HepG2 (cell line): ENCODE data around the gene CENPP. TPM values are rescaled to one million over a fixed set of nuclear protein-coding genes. Genes with fewer than 3 reads are reported as not detected.

Source experiments
- ATAC-seq: fragments of 200-7000 bp; cut with Tn5 transposase; 3 replicates; pipeline ENCODE4 v1.9.1; 2020; ENCODE audit warnings: mild to moderate bottlenecking, moderate library complexity
- BruUV-seq: library from RNA; stranded (reverse); fragments of 400-500 nt; replicated peaks from 2 replicates; lab custom pipeline; 2021; lab: Mats Ljungman, UMichigan
- CTCF ChIA-PET: fragments of 300-600 bp; formaldehyde crosslinking; extraction: SDS; loops from one replicate; lab custom pipeline; 2021; ENCODE audit warnings: low total read pairs, inconsistent platforms, low intra/inter-chr PET ratio; lab: Yijun Ruan, JAX
- POLR2A ChIA-PET: fragments of 350-600 bp; sonication (Branson Sonifier 250); formaldehyde crosslinking; loops from one replicate; lab custom pipeline; 2020; ENCODE audit warnings: antibody characterized with exemption, inconsistent platforms; lab: Yijun Ruan, JAX
- DNase-seq: peaks from one replicate; pipeline ENCODE4 v3.0.0-alpha.2; 2015; ENCODE audit warnings: low spot score
- FAIRE-seq: peaks from 3 replicates; lab custom pipeline; 2011; peaks lifted over from hg19 to GRCh38; lab: Jason Lieb, UNC
- H2AFZ ChIP-seq: one replicate; pipeline ENCODE4 v1.6.1; 2011; ENCODE audit warnings: low read length, inconsistent platforms
- H3K27ac ChIP-seq: fragments of 300-600 bp; 3 replicates; pipeline ENCODE4 v1.8.0; 2011; ENCODE audit warnings: mixed run types, mild to moderate bottlenecking, mixed read lengths, low read length, inconsistent platforms; ENCODE audit not compliant: insufficient read depth; ENCODE audit errors: extremely low read length
- H3K27me3 ChIP-seq, 2 experiments: fragments of 200-600 bp in 1 of 2; 2 replicates in 1 of 2; 3 replicates in 1 of 2; pipeline versions ENCODE4 v1.6.0 to v1.8.0; 2011; ENCODE audit warnings: low read length in 2 of 2, mild to moderate bottlenecking in 2 of 2, moderate library complexity in 2 of 2, inconsistent platforms in 1 of 2; ENCODE audit not compliant: insufficient read depth in 2 of 2, control insufficient read depth in 1 of 2
- H3K36me3 ChIP-seq, 2 experiments: fragments of 200-600 bp in 1 of 2; replicated peaks in 1 of 2; 2 replicates in 1 of 2; 3 replicates in 1 of 2; pipeline versions ENCODE4 v1.5.1 to v1.8.0; 2011; ENCODE audit warnings: low read length in 2 of 2, inconsistent platforms in 1 of 2; ENCODE audit not compliant: insufficient read depth in 2 of 2, control insufficient read depth in 1 of 2
- H3K4me1 ChIP-seq: 2 replicates; pipeline ENCODE4 v1.5.1; 2012; ENCODE audit warnings: low read length, inconsistent platforms; ENCODE audit not compliant: insufficient read depth
- H3K4me2 ChIP-seq: 2 replicates; pipeline ENCODE4 v1.6.0; 2011; ENCODE audit warnings: low read depth, low read length, inconsistent platforms
- H3K4me3 ChIP-seq, 3 experiments: fragments of 200-600 bp in 1 of 3; sonication (generic), shearing (Covaris generic) in 1 of 3; replicated peaks in 1 of 3; 2 replicates each; pipeline ENCODE4 v1.5.1; 2011 to 2016; ENCODE audit warnings: low read length in 3 of 3, inconsistent platforms in 2 of 3, low read depth in 2 of 3, mild to moderate bottlenecking in 2 of 3, control low read depth in 1 of 3, mixed read lengths in 1 of 3; ENCODE audit not compliant: insufficient read depth in 1 of 3
- H3K79me2 ChIP-seq: one replicate; pipeline ENCODE4 v1.6.1; 2011; ENCODE audit warnings: low read length, inconsistent platforms; ENCODE audit not compliant: insufficient read depth
- H3K9ac ChIP-seq: 2 replicates; pipeline ENCODE4 v1.6.0; 2011; ENCODE audit warnings: mild to moderate bottlenecking, low read depth, low read length, inconsistent platforms; ENCODE audit not compliant: insufficient read depth
- H3K9me3 ChIP-seq: 2 replicates; pipeline ENCODE4 v1.5.1; 2012; ENCODE audit warnings: mild to moderate bottlenecking, low read length
- H4K20me1 ChIP-seq: 2 replicates; pipeline ENCODE4 v1.6.0; 2011; ENCODE audit warnings: inconsistent platforms, mild to moderate bottlenecking, low read length, moderate library complexity; ENCODE audit not compliant: insufficient read depth
- HIVEP1 ChIP-seq: sonication (generic); formaldehyde crosslinking; IDR thresholded peaks from 2 replicates; pipeline ENCODE4 v1.4.0; 2020; ENCODE audit warnings: mild to moderate bottlenecking, missing genetic modification reagents
- MIXL1 ChIP-seq: IDR thresholded peaks from 2 replicates; pipeline ENCODE4 v1.6.1; 2016
- RBFOX2 ChIP-seq: fragments of 200-400 bp; formaldehyde crosslinking; IDR thresholded peaks from 2 replicates; pipeline ENCODE4 v1.6.1; 2017; ENCODE audit warnings: low read depth, mild to moderate bottlenecking, low read length
- ZFP82 ChIP-seq: sonication (generic); formaldehyde crosslinking; IDR thresholded peaks from 2 replicates; pipeline ENCODE4 v1.5.1; 2020; ENCODE audit warnings: mild to moderate bottlenecking, missing genetic modification reagents, borderline replicate concordance
- WGBS: methylation state at CpG from one replicate; pipeline ENCODE4 v1.1.6; 2017; ENCODE audit warnings: low lambda C conversion rate; 5-methylcytosine and 5-hydroxymethylcytosine counted together
- in situ Hi-C: cut with HindIII; loops from 2 replicates; pipeline ENCODE4 v1.10.0; 2017; ENCODE audit warnings: low pct_unique_long_range_greater_than_20kb; ENCODE audit not compliant: extremely low pct_ligation_motif_present
- intact Hi-C: fragments of 100-400 bp; cut with micrococcal nuclease; formaldehyde crosslinking; loops from one replicate; pipeline ENCODE4 v1.10.0; 2022; ENCODE audit not compliant: unreplicated experiment
- polyA plus RNA-seq, 8 experiments: library from polyadenylated mRNA; depleted of rRNA in 3 of 8; stranded (reverse) in 7 of 8; unstranded in 1 of 8; fragments of >200 nt; fragmentation: Illumina TruSeq in 4 of 8; extraction: Trizol in 4 of 8; gene quantifications; 2 replicates each; pipeline versions ENCODE4 v1.2.1 to v1.2.3, GENCODE V29; 2011 to 2016; ENCODE audit warnings: low read depth in 4 of 8, missing spikeins in 1 of 8, mixed read lengths in 1 of 8; ENCODE audit not compliant: insufficient read depth in 1 of 8
- total RNA-seq, 5 experiments: library from RNA; depleted of rRNA; stranded (reverse); fragments of >200 nt; fragmentation: Illumina TruSeq; extraction: Trizol; gene quantifications; 2 replicates each; pipeline ENCODE4 v1.2.3, GENCODE V29; 2016; ENCODE audit warnings: low read depth in 1 of 5
- TF ChIP-seq, protein P1 (sequence below): fragments of 450-650 bp; IDR thresholded peaks from 2 replicates; pipeline ENCODE4 v1.6.1; 2017; ENCODE audit warnings: mild to moderate bottlenecking
- TF ChIP-seq, protein P2 (sequence below): sonication (generic); formaldehyde crosslinking; IDR thresholded peaks from 2 replicates; pipeline ENCODE4 v1.5.0; 2020; ENCODE audit warnings: mild to moderate bottlenecking, missing genetic modification reagents
- TF ChIP-seq, protein P3 (sequence below): IDR thresholded peaks from 2 replicates; pipeline ENCODE4 v1.6.1; 2016; ENCODE audit warnings: low read depth
- TF ChIP-seq, protein P4 (sequence below): sonication (generic); formaldehyde crosslinking; IDR thresholded peaks from 2 replicates; pipeline ENCODE4 v1.4.0; 2020; ENCODE audit warnings: mild to moderate bottlenecking, low read depth, missing genetic modification reagents

The CENPP gene
- total and polyA plus RNA-seq, 2 of the 13 experiments (the other 11 are each of a cell fraction or from before 2014, with no cell fraction given), result 2.0 to 11.4 TPM

DNA sequence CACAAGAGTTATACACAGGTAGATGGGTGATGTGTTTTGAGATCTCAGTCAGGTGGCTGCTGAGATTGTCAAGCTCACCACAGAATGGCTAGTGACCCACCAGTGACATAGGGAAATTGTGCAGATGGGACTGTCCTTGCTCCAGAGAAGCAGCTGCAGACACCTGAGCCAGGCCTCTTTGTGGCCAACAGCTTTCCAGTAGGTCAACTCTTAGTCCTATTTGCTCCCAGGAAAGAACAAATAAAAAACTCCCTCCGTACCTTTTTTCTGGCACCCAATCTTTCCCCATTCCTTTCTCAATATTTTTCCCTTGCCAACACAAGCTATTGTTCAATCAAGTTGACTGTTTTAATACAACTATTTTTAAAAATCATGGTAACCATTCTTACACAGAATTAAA lies 46.5 kb upstream of the CENPP start:
- Histone ChIP-seq H3K4me1 (no peaks in the 10 kb centered on the region), H2AFZ (no peak overlapping the region), H3K9ac (no peak overlapping the region), H3K4me3 (no peak overlapping the region), H3K9me3 (no peaks in the 10 kb centered on the region), H3K4me2 (no peak overlapping the region), H3K79me2 (peaks cover 8% of the 10 kb centered on the region), H4K20me1 (peaks cover 13% of the 10 kb centered on the region), H3K36me3 (peaks cover 28 to 92% of the 10 kb centered on the region in 2 experiments), H3K27ac (no peak overlapping the region), H3K27me3 (no peaks in the 10 kb centered on the region)
- ChIA-PET POLR2A (interaction anchor here (1.1 kb wide), 1 partner anchor 9 kb away, joined by 3 read pairs; no protein-coding TSS in a partner anchor), CTCF (no interaction called here)
- no peak for DNase-seq
- TF ChIP-seq ZFP82 (CRISPR knock-in tag) (no peak), HIVEP1 (CRISPR knock-in tag) (no peak), MIXL1 (CRISPR knock-in tag) (no peak), RBFOX2 (0 out of 2 replicates have a peak, but pooled peaks have one; percentile 34)
- TF ChIP-seq, protein P1, sequence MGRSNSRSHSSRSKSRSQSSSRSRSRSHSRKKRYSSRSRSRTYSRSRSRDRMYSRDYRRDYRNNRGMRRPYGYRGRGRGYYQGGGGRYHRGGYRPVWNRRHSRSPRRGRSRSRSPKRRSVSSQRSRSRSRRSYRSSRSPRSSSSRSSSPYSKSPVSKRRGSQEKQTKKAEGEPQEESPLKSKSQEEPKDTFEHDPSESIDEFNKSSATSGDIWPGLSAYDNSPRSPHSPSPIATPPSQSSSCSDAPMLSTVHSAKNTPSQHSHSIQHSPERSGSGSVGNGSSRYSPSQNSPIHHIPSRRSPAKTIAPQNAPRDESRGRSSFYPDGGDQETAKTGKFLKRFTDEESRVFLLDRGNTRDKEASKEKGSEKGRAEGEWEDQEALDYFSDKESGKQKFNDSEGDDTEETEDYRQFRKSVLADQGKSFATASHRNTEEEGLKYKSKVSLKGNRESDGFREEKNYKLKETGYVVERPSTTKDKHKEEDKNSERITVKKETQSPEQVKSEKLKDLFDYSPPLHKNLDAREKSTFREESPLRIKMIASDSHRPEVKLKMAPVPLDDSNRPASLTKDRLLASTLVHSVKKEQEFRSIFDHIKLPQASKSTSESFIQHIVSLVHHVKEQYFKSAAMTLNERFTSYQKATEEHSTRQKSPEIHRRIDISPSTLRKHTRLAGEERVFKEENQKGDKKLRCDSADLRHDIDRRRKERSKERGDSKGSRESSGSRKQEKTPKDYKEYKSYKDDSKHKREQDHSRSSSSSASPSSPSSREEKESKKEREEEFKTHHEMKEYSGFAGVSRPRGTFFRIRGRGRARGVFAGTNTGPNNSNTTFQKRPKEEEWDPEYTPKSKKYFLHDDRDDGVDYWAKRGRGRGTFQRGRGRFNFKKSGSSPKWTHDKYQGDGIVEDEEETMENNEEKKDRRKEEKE, result no peak
- TF ChIP-seq, protein P2, sequence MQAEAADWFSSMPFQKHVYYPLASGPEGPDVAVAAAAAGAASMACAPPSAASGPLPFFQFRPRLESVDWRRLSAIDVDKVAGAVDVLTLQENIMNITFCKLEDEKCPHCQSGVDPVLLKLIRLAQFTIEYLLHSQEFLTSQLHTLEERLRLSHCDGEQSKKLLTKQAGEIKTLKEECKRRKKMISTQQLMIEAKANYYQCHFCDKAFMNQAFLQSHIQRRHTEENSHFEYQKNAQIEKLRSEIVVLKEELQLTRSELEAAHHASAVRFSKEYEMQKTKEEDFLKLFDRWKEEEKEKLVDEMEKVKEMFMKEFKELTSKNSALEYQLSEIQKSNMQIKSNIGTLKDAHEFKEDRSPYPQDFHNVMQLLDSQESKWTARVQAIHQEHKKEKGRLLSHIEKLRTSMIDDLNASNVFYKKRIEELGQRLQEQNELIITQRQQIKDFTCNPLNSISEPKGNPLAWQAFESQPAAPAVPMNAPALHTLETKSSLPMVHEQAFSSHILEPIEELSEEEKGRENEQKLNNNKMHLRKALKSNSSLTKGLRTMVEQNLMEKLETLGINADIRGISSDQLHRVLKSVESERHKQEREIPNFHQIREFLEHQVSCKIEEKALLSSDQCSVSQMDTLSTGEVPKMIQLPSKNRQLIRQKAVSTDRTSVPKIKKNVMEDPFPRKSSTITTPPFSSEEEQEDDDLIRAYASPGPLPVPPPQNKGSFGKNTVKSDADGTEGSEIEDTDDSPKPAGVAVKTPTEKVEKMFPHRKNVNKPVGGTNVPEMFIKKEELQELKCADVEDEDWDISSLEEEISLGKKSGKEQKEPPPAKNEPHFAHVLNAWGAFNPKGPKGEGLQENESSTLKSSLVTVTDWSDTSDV (CRISPR knock-in tag), result no peak
- TF ChIP-seq, protein P3, sequence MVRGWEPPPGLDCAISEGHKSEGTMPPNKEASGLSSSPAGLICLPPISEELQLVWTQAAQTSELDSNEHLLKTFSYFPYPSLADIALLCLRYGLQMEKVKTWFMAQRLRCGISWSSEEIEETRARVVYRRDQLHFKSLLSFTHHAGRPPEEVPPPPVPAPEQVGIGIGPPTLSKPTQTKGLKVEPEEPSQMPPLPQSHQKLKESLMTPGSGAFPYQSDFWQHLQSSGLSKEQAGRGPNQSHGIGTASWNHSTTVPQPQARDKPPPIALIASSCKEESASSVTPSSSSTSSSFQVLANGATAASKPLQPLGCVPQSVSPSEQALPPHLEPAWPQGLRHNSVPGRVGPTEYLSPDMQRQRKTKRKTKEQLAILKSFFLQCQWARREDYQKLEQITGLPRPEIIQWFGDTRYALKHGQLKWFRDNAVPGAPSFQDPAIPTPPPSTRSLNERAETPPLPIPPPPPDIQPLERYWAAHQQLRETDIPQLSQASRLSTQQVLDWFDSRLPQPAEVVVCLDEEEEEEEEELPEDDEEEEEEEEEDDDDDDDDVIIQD (CRISPR knock-in tag), result no peak
- TF ChIP-seq, protein P4, sequence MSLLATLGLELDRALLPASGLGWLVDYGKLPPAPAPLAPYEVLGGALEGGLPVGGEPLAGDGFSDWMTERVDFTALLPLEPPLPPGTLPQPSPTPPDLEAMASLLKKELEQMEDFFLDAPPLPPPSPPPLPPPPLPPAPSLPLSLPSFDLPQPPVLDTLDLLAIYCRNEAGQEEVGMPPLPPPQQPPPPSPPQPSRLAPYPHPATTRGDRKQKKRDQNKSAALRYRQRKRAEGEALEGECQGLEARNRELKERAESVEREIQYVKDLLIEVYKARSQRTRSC (CRISPR knock-in tag), result no peak
- BruUV-seq, result no TSS peak
- intact Hi-C loops (no loop called here), in situ Hi-C loops (no loop called here)
- WGBS, result 96% methylated on average over 1 of the region's 1 CpG
- FAIRE-seq, result no peak
- ATAC-seq, result no peak
